NCI-H2029 treated with DMSO at 0.1 percent for 48 hours (cell line): ENCODE data around the gene STKLD1.

ENCODE experiments used
- DNase-seq: peaks from one replicate; lab custom pipeline; 2025; lab: John Stamatoyannopoulos, UW

The STKLD1 gene

GRCh38 chr9:133345596-133345995 lies 30.6 kb upstream of the STKLD1 start:
- DNase-seq = no peak

GRCh38 chr9:133346021-133346785 lies 30.0 kb upstream of the STKLD1 start:
- DNase-seq = no peak

GRCh38 chr9:133347515-133347984 lies 28.6 kb upstream of the STKLD1 start:
- DNase-seq = no peak

- DNase-seq = peak; percentile 95
Observed at GRCh38 chr9:133347985-133348717, 28.0 kb upstream of the STKLD1 start, which contains the start of the genes MED22 and RPL7A. Gene MED22 (minus strand): TSS chr9:133348131. CDS start chr9:133346662, 1,469 bp downstream. Gene RPL7A (plus strand): TSS chr9:133348218. CDS start chr9:133348244, 26 bp downstream.

GRCh38 chr9:133348718-133349573 lies 27.2 kb upstream of the STKLD1 start:
- DNase-seq = no peak

GRCh38 chr9:133349965-133350616 lies 26.1 kb upstream of the STKLD1 start:
- DNase-seq = no peak

GRCh38 chr9:133351526-133351907 lies 24.6 kb upstream of the STKLD1 start:
- DNase-seq = no peak

- no peak for DNase-seq
Observed at GRCh38 chr9:133351908-133352634, 24.1 kb upstream of the STKLD1 start.

GRCh38 chr9:133352635-133353340 lies 23.4 kb upstream of the STKLD1 start:
- no peak for DNase-seq

GRCh38 chr9:133353548-133353947 lies 22.6 kb upstream of the STKLD1 start:
- no peak for DNase-seq

- no peak for DNase-seq
Observed at GRCh38 chr9:133354766-133355165, 21.4 kb upstream of the STKLD1 start.

- no peak for DNase-seq
Observed at GRCh38 chr9:133355881-133356357, 20.2 kb upstream of the STKLD1 start.

- peak; percentile 34 for DNase-seq
Observed at GRCh38 chr9:133356391-133357091, 19.6 kb upstream of the STKLD1 start, which contains the start of the genes SURF1 and SURF2. Gene SURF1 (minus strand): TSS chr9:133356487. CDS start chr9:133356453, 34 bp downstream. Gene SURF2 (plus strand): TSS chr9:133356550. CDS start chr9:133356593, 43 bp downstream.

GRCh38 chr9:133357656-133358055 lies 18.5 kb upstream of the STKLD1 start:
- DNase-seq = no peak

GRCh38 chr9:133359399-133360175 lies 16.6 kb upstream of the STKLD1 start:
- no peak for DNase-seq

- DNase-seq = no peak
Observed at GRCh38 chr9:133360400-133361393, 15.5 kb upstream of the STKLD1 start.

GRCh38 chr9:133361507-133362092 lies 14.6 kb upstream of the STKLD1 start:
- no peak for DNase-seq
